DMS 273 treated with DMSO at 0.1 percent for 48 hours (cell line): Measurements from ENCODE around the gene GTF2A1L.
"Not testable (repeated sequence)": the region's sequence is repeated elsewhere in the genome, so short reads cannot be mapped to it uniquely, and the experiment has no call there.

ENCODE experiments used
- DNase-seq: peaks from one replicate; lab custom pipeline; 2025; lab: John Stamatoyannopoulos, UW

Gene GTF2A1L

GRCh38 chr2:48617618-48618017 is at the start of gene GTF2A1L:
TSS of gene GTF2A1L (plus strand) at chr2:48617856. CDS start at chr2:48617875, 19 bp downstream.
- DNase-seq = no peak

- no peak for DNase-seq
Observed at GRCh38 chr2:48568547-48568946, 49.1 kb upstream of the GTF2A1L start.

GRCh38 chr2:48569433-48569832 is 48.2 kb upstream of the GTF2A1L start:
- DNase-seq = no peak

GRCh38 chr2:48572816-48573215 is 44.8 kb upstream of the GTF2A1L start:
- no peak for DNase-seq

- no peak for DNase-seq
Observed at GRCh38 chr2:48574353-48575287, 43.0 kb upstream of the GTF2A1L start.

- DNase-seq = no peak
Observed at GRCh38 chr2:48578313-48578712, 39.3 kb upstream of the GTF2A1L start.

- DNase-seq = no peak
Observed at GRCh38 chr2:48583961-48584360, 33.7 kb upstream of the GTF2A1L start.

GRCh38 chr2:48584551-48584950 is 33.1 kb upstream of the GTF2A1L start:
- no peak for DNase-seq

- no peak for DNase-seq
Observed at GRCh38 chr2:48586433-48586832, 31.2 kb upstream of the GTF2A1L start.

GRCh38 chr2:48587560-48587959 is 30.1 kb upstream of the GTF2A1L start:
- no peak for DNase-seq

- no peak for DNase-seq
Observed at GRCh38 chr2:48587961-48588360, 29.7 kb upstream of the GTF2A1L start.

GRCh38 chr2:48588745-48589144 is 28.9 kb upstream of the GTF2A1L start:
- DNase-seq = no peak

GRCh38 chr2:48589170-48589767 is 28.4 kb upstream of the GTF2A1L start:
- DNase-seq = peak; percentile 10

GRCh38 chr2:48590017-48590416 is 27.6 kb upstream of the GTF2A1L start:
- DNase-seq = no peak

GRCh38 chr2:48592067-48592466 is 25.6 kb upstream of the GTF2A1L start:
- DNase-seq = no peak

- DNase-seq = not testable (repeated sequence)
Observed at GRCh38 chr2:48596751-48597150, 20.9 kb upstream of the GTF2A1L start.

GRCh38 chr2:48597492-48597891 is 20.2 kb upstream of the GTF2A1L start:
- DNase-seq = no peak

- no peak for DNase-seq
Observed at GRCh38 chr2:48600204-48600813, 17.3 kb upstream of the GTF2A1L start.

GRCh38 chr2:48600917-48601316 is 16.7 kb upstream of the GTF2A1L start:
- DNase-seq = no peak

- DNase-seq = no peak
Observed at GRCh38 chr2:48601349-48601748, 16.3 kb upstream of the GTF2A1L start.

- DNase-seq = no peak
Observed at GRCh38 chr2:48605482-48606175, 12.0 kb upstream of the GTF2A1L start.

- no peak for DNase-seq
Observed at GRCh38 chr2:48607307-48608014, 10.2 kb upstream of the GTF2A1L start.
